NCI-H2196 treated with DMSO at 0.1 percent for 48 hours (cell line): Measurements from ENCODE around the gene FUS.
"Not testable (repeated sequence)": the region's sequence is repeated elsewhere in the genome, so short reads cannot be mapped to it uniquely, and the experiment has no call there.

Experiments used
- DNase-seq: peaks from one replicate; lab custom pipeline; 2025; ENCODE audit not compliant: unreplicated experiment; lab: John Stamatoyannopoulos, UW

The FUS gene

GRCh38 chr16:31179747-31180459, at the start of gene FUS:
FUS (plus strand) TSS chr16:31180139; CDS start chr16:31180215, 76 bp downstream.
- peak; percentile 57 for DNase-seq

DNA sequence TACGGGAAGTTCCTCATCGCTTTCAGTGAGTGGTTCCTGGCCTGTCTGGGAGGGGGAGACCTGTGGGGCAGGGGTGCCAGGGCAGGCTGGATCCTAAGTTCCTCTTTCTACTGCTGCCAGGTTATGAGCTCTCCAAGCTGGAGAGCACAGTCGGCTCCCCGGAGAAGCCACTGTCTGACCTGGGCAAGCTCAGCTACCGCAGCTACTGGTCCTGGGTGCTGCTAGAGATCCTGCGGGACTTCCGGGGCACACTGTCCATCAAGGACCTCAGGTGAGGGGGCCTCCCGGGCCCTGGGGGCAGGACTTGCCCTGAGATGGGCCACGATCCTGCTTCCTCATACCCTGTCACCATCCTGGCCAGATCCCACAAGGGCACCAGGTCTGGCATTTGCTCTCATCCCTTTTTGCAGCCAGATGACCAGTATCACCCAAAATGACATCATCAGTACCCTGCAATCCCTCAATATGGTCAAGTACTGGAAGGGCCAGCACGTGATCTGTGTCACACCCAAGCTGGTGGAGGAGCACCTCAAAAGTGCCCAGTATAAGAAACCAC, 49.5 kb upstream of the FUS start:
- DNase-seq = peak; percentile 46

- DNase-seq = peak; percentile 67
Measured at GRCh38 chr16:31130899-31131298, 49.0 kb upstream of the FUS start.

DNA sequence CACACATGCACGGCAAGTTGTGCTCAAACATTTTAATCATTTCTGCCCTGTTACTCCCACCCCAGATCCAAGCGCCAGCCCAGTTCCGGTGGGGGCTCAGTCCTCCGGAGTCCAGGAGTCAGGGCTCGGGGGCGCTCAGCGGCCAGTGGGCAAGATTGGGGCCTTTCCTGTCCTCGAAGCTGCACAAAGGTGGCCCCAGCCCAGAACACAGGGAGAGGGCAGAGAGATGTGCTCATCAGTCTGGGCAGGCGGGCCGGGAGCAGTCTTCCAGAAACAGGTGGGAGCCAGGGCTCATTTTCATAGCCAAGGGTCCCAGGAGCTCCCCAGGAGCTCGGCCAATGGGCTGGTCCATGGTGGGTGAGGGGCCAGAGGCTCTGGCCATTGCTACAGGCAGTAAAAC, 48.5 kb upstream of the FUS start:
- no peak for DNase-seq

- no peak for DNase-seq
Measured at GRCh38 chr16:31131841-31132271, 48.1 kb upstream of the FUS start.

- DNase-seq = no peak
Measured at GRCh38 chr16:31132303-31132979, 47.5 kb upstream of the FUS start.

DNA sequence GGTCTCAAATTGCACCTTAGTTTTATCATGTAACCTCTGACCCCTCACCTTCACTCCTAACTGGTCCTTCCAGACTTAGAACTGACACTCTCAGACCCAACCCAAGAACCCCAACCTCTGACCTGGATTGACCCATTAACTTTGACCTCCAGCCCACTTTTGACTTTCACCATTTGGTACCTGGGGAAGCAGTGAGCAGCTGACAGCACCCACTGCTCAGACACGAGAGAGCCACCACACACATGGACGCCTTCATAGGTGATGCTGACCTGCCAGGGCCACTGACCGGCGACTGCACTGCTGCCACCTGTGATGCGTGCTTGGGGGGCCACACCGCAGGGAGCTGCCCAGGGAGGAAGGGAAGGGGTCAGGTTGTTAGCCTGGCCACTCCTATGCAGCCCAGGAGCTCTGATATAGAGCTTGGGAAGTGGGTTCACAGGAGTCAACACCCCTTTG, 46.9 kb upstream of the FUS start:
- no peak for DNase-seq

- no peak for DNase-seq
Measured at GRCh38 chr16:31134091-31134571, 45.8 kb upstream of the FUS start.

- peak; percentile 24 for DNase-seq
Measured at GRCh38 chr16:31134625-31135534, 45.1 kb upstream of the FUS start.

- peak; percentile 24 for DNase-seq
Measured at GRCh38 chr16:31135535-31136286, 44.2 kb upstream of the FUS start, which contains the start of gene PRSS8. PRSS8 (minus strand) TSS chr16:31135727; CDS start chr16:31135498, 229 bp downstream.

GRCh38 chr16:31136287-31136662, 43.7 kb upstream of the FUS start:
- no peak for DNase-seq

DNA sequence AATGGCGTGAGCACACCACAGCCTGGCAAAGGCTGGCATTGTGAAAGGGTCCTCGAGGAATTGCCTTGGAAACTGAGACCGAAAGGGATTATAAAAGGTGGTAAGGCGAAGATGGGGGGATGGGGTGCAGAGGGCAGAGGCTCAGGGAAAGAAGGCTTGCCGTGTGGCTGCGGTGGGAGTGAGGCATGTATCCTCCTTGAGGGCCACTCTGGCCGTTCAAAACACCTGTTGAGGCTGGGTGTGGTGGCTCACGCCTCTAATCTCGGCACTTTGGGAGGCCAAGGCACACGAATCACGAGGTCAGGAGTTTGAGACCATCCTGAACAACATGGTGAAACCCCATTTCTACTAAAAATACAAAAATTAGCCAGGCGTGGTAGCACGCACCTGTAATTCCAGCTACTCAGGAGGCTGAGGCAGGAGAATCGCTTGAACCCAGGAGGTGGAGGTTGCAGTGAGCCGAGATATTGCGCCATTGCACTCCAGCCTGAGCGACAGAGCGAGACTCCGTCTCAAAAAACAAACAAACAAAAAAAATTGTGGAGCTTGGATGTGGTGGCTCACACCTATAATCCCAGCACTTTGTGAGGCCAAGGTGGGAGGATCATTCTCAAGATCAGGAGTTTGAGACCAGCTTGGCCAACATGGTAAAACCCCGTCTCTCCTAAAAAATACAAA, 43.0 kb upstream of the FUS start:
- not testable (repeated sequence) for DNase-seq

GRCh38 chr16:31138621-31139578, 41.0 kb upstream of the FUS start:
- DNase-seq = no peak

GRCh38 chr16:31141071-31141469, 38.9 kb upstream of the FUS start:
- not testable (repeated sequence) for DNase-seq

DNA sequence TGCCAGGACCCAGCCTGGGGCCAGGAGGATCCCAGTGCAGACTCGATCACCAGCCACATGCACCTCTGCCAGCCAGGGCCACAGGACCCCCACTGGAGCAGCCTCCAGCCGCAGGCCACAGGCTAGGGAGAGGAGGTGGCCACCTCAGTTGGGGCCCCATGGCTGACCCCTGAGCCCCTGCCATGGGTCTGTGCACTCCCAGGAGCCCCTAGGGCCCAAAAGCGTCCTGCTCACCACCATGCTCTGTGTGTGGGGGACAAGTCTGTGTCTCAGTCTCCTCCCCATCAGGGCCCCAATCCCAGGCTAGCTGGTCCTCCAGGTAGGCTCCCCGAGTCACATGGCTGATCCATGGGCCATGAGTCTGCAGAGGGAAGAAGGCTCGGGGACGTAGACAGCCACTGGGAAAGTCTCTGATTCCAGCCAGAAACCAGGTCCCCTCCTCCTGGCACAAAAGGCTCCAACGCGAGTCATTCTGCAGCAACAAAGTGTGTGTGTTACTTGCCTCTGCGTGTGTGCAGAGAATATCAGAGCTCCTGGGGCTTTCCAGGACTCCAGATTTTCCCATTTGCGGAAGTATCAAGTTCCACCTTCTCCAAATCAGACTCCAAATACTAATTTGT, 38.3 kb upstream of the FUS start:
- DNase-seq = peak; percentile 67

GRCh38 chr16:31142109-31143010, 37.6 kb upstream of the FUS start:
- peak; percentile 99 for DNase-seq
